H1 (cell line): Measurements from ENCODE around the gene OR6K2. TPM values are rescaled to one million over a fixed set of nuclear protein-coding genes. Genes with fewer than 3 reads are reported as not detected.
"Not testable (repeated sequence)": the region's sequence is repeated elsewhere in the genome, so short reads cannot be mapped to it uniquely, and the experiment has no call there.

Source experiments
- CTCF ChIA-PET: fragments of 300-600 bp; sonication (Branson Sonifier 250); formaldehyde crosslinking; loops from one replicate; lab custom pipeline; 2021; ENCODE audit not compliant: partially characterized antibody; lab: Charles Lee
- POLR2A ChIA-PET: fragments of 300-600 bp; sonication (Branson Sonifier 250); formaldehyde crosslinking; loops from one replicate; lab custom pipeline; 2021; ENCODE audit warnings: inconsistent platforms; ENCODE audit not compliant: partially characterized antibody; lab: Charles Lee
- DNase-seq, 2 experiments: peaks; one replicate each; pipeline versions ENCODE4 v3.0.0 to v3.0.0-alpha.2; 2010 to 2022; ENCODE audit warnings: low spot score in 2 of 2, low read depth in 1 of 2, mixed read lengths in 1 of 2
- FAIRE-seq: peaks from 2 replicates; lab custom pipeline; 2011; peaks lifted over from hg19 to GRCh38; lab: Jason Lieb, UNC
- H2AFZ ChIP-seq: 2 replicates; pipeline ENCODE4 v1.8.1; 2012; ENCODE audit warnings: low read length, inconsistent platforms
- H2AK5ac ChIP-seq: 2 replicates; pipeline ENCODE4 v1.6.1; 2013; ENCODE audit warnings: low read depth, low read length
- H2BK120ac ChIP-seq: replicated peaks from 2 replicates; pipeline ENCODE3; 2013; ENCODE audit warnings: low read depth, low read length, inconsistent platforms
- H2BK12ac ChIP-seq: 2 replicates; pipeline ENCODE4 v1.6.1; 2013; ENCODE audit warnings: low read depth, low read length
- H2BK15ac ChIP-seq: 2 replicates; pipeline ENCODE4 v1.6.1; 2013; ENCODE audit warnings: low read length
- H2BK20ac ChIP-seq: 2 replicates; pipeline ENCODE4 v1.6.1; 2013; ENCODE audit warnings: low read length
- H2BK5ac ChIP-seq: 2 replicates; pipeline ENCODE4 v1.6.1; 2013; ENCODE audit warnings: low read depth, low read length
- H3K14ac ChIP-seq: 2 replicates; pipeline ENCODE4 v1.6.1; 2013; ENCODE audit warnings: inconsistent platforms; ENCODE audit not compliant: insufficient read length
- H3K18ac ChIP-seq: 2 replicates; pipeline ENCODE4 v1.6.1; 2013; ENCODE audit warnings: low read length; ENCODE audit errors: extremely low read depth
- H3K23ac ChIP-seq: 2 replicates; pipeline ENCODE4 v1.6.1; 2013; ENCODE audit warnings: inconsistent platforms; ENCODE audit not compliant: insufficient read length
- H3K23me2 ChIP-seq: 2 replicates; pipeline ENCODE4 v1.6.1; 2013; ENCODE audit warnings: low read depth, low read length
- H3K27ac ChIP-seq: 2 replicates; pipeline ENCODE4 v1.6.1; 2011; ENCODE audit warnings: low read depth, low read length, inconsistent platforms
- H3K27me3 ChIP-seq, 4 experiments: replicated peaks in 1 of 4; 1 replicate in 1 of 4; 2 replicates in 3 of 4; pipeline versions ENCODE4 v1.6.1 to v1.8.1; 2011 to 2013; ENCODE audit warnings: low read length in 3 of 4, mild to moderate bottlenecking in 3 of 4, inconsistent platforms in 2 of 4, mixed read lengths in 2 of 4, moderate library complexity in 1 of 4; ENCODE audit not compliant: control insufficient read depth in 3 of 4, insufficient read depth in 3 of 4; ENCODE audit errors: extremely low read depth in 1 of 4
- H3K36me3 ChIP-seq, 4 experiments: 2 replicates each; pipeline versions ENCODE4 v1.6.1 to v1.8.1; 2011 to 2013; ENCODE audit warnings: mild to moderate bottlenecking in 4 of 4, low read length in 3 of 4, moderate library complexity in 2 of 4, control low read depth in 1 of 4, inconsistent platforms in 1 of 4; ENCODE audit not compliant: insufficient read depth in 4 of 4, control insufficient read depth in 2 of 4
- H3K4ac ChIP-seq: replicated peaks from 2 replicates; pipeline ENCODE3; 2013; ENCODE audit warnings: low read length, low read depth, mixed read lengths, inconsistent platforms; ENCODE audit not compliant: insufficient read length
- H3K4me1 ChIP-seq, 4 experiments: replicated peaks in 1 of 4; 1 replicate in 1 of 4; 2 replicates in 3 of 4; pipeline versions ENCODE4 v1.6.1 to v1.8.1; 2011 to 2013; ENCODE audit warnings: low read length in 3 of 4, inconsistent platforms in 2 of 4, mixed read lengths in 1 of 4; ENCODE audit not compliant: insufficient read depth in 4 of 4, control insufficient read depth in 3 of 4
- H3K4me2 ChIP-seq, 2 experiments: 2 replicates each; pipeline versions ENCODE4 v1.6.1 to v1.8.1; 2011 to 2013; ENCODE audit warnings: low read depth in 2 of 2, low read length in 2 of 2, control low read depth in 1 of 2, inconsistent platforms in 1 of 2, mild to moderate bottlenecking in 1 of 2; ENCODE audit not compliant: insufficient read depth in 1 of 2
- H3K4me3 ChIP-seq, 4 experiments: fragments of 200-600, 300-600 bp in 1 of 4; sonication (generic), shearing (Covaris generic), sonication (Bioruptor Twin) in 1 of 4; 2 replicates each; pipeline versions ENCODE4 v1.5.1 to v1.8.1; 2011 to 2016; ENCODE audit warnings: low read length in 4 of 4, low read depth in 3 of 4, control low read depth in 2 of 4, inconsistent platforms in 2 of 4, mild to moderate bottlenecking in 2 of 4, mixed read lengths in 1 of 4, moderate library complexity in 1 of 4; ENCODE audit not compliant: insufficient read depth in 2 of 4; ENCODE audit errors: extremely low read depth in 1 of 4
- H3K56ac ChIP-seq: replicated peaks from 2 replicates; pipeline ENCODE3; 2013; ENCODE audit warnings: low read depth, mild to moderate bottlenecking, mixed read lengths, low read length, inconsistent platforms; ENCODE audit not compliant: insufficient read length
- H3K79me1 ChIP-seq: 2 replicates; pipeline ENCODE4 v1.6.1; 2013; ENCODE audit warnings: low read depth, low read length, control low read depth
- H3K79me2 ChIP-seq, 2 experiments: 2 replicates each; pipeline versions ENCODE4 v1.6.1 to v1.8.1; 2012 to 2013; ENCODE audit warnings: low read length in 2 of 2, mild to moderate bottlenecking in 2 of 2, inconsistent platforms in 1 of 2; ENCODE audit not compliant: insufficient read depth in 2 of 2, control insufficient read depth in 1 of 2
- H3K9ac ChIP-seq, 4 experiments: replicated peaks in 1 of 4; 1 replicate in 1 of 4; 2 replicates in 3 of 4; pipeline versions ENCODE4 v1.6.1 to v1.8.1; 2011 to 2013; ENCODE audit warnings: low read depth in 3 of 4, low read length in 3 of 4, control low read depth in 2 of 4, mild to moderate bottlenecking in 2 of 4, moderate library complexity in 2 of 4, inconsistent platforms in 1 of 4; ENCODE audit errors: extremely low read depth in 1 of 4
- H3K9me3 ChIP-seq, 2 experiments: 2 replicates each; pipeline versions ENCODE4 v1.6.1 to v1.8.1; 2012 to 2013; ENCODE audit warnings: mild to moderate bottlenecking in 2 of 2, moderate library complexity in 2 of 2, control low read depth in 1 of 2, inconsistent platforms in 1 of 2, low read depth in 1 of 2, low read length in 1 of 2, mixed read lengths in 1 of 2; ENCODE audit not compliant: insufficient read depth in 2 of 2
- H4K20me1 ChIP-seq, 2 experiments: replicated peaks in 1 of 2; 2 replicates each; pipeline versions ENCODE3 to v1.8.1; 2011 to 2013; ENCODE audit warnings: inconsistent platforms in 2 of 2, low read length in 2 of 2, mild to moderate bottlenecking in 1 of 2; ENCODE audit not compliant: insufficient read depth in 2 of 2, control insufficient read depth in 1 of 2
- H4K5ac ChIP-seq: 2 replicates; pipeline ENCODE4 v1.6.1; 2013; ENCODE audit warnings: low read length, low read depth, mixed read lengths, inconsistent platforms; ENCODE audit not compliant: insufficient read length
- H4K8ac ChIP-seq: 2 replicates; pipeline ENCODE4 v1.8.0; 2013; ENCODE audit warnings: mild to moderate bottlenecking, moderate library complexity, low read length, inconsistent platforms; ENCODE audit not compliant: insufficient read depth; ENCODE audit errors: extremely low read depth
- H4K91ac ChIP-seq: replicated peaks from 2 replicates; pipeline ENCODE3; 2013; ENCODE audit warnings: low read length, mixed read lengths, inconsistent platforms; ENCODE audit not compliant: insufficient read length
- WGBS, 2 experiments: shearing (Covaris generic) in 1 of 2; methylation state at CpG; one replicate each; pipeline versions ENCODE4 v1.1.6 to v1.1.7; 2013 to 2015; ENCODE audit warnings: low lambda C conversion rate in 2 of 2, mixed read lengths in 2 of 2, inconsistent platforms in 1 of 2, low coverage in 1 of 2, missing lambda C conversion rate in 1 of 2; ENCODE audit not compliant: insufficient replicate concordance in 2 of 2, insufficient coverage in 1 of 2, insufficient read length in 1 of 2; ENCODE audit errors: extremely low coverage in 1 of 2, missing lambda C conversion rate in 1 of 2; 5-methylcytosine and 5-hydroxymethylcytosine counted together
- polyA plus RNA-seq, 7 experiments: library from polyadenylated mRNA; depleted of rRNA in 3 of 7; stranded (reverse) in 5 of 7; unstranded in 2 of 7; fragments of >200 nt in 5 of 7; fragments of 200-250 nt in 2 of 7; gene quantifications; 1 replicate in 5 of 7; 2 replicates in 1 of 7; 4 replicates in 1 of 7; pipeline versions ENCODE4 v1.2.1 to v1.2.3, GENCODE V29; 2011 to 2013; ENCODE audit warnings: missing spikeins in 2 of 7, mixed read lengths in 2 of 7
- total RNA-seq: library from RNA; stranded (reverse); fragmentation: NEBNext Ultra II Directional; extraction: Animal tissue kit (Norgen Biotek cat#: 25700); gene quantifications from 2 replicates; pipeline ENCODE4 v1.2.1, GENCODE V29; 2021

Gene OR6K2
- total and polyA plus RNA-seq, 2 of the 8 experiments (the other 6 are each of a cell fraction or from before 2014, with no cell fraction given), result not detected

DNA sequence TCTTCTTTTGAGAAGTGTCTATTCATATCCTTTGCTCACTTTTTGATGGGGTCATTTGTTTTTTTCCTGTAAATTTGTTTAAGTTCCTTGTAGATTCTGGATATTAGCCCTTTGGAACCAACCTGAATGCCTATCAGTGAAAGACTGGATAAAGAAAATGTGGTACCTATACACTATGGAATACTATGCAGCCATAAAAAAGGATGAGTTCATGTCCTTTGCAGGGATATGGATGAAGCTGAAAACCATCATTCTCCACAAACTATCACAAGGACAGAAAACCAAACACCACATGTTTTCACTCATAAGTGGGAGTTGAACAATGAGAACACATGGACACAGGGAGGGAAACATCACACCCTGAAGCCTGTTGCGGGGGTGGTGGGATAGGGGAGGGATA lies 12.1 kb downstream of the OR6K2 start:
- H2BK120ac ChIP-seq, H3K18ac ChIP-seq, POLR2A ChIA-PET, H3K27me3 ChIP-seq, FAIRE-seq, H3K23ac ChIP-seq, H3K9me3 ChIP-seq, H3K4ac ChIP-seq, H2BK20ac ChIP-seq, DNase-seq, H3K4me2 ChIP-seq, H3K36me3 ChIP-seq, H3K23me2 ChIP-seq, H2AK5ac ChIP-seq, H3K4me3 ChIP-seq, H2BK5ac ChIP-seq, H4K8ac ChIP-seq, CTCF ChIA-PET, H3K79me1 ChIP-seq, H2BK12ac ChIP-seq, H4K91ac ChIP-seq, H2BK15ac ChIP-seq, H4K5ac ChIP-seq, H4K20me1 ChIP-seq, H2AFZ ChIP-seq, H3K27ac ChIP-seq, H3K56ac ChIP-seq, H3K4me1 ChIP-seq, H3K79me2 ChIP-seq, H3K9ac ChIP-seq, H3K14ac ChIP-seq: not testable (repeated sequence)
- WGBS, 2 experiments, result 91% methylated on average over 1 of the region's 1 CpG; no CpG with 5 or more reads in 1 of the 2 experiments
